H1 (cell line): Measurements from ENCODE around the gene GPC6. TPM values are rescaled to one million over a fixed set of nuclear protein-coding genes. Genes with fewer than 3 reads are reported as not detected.

ENCODE experiments used
- CTCF ChIA-PET: fragments of 300-600 bp; sonication (Branson Sonifier 250); formaldehyde crosslinking; loops from one replicate; lab custom pipeline; 2021; ENCODE audit not compliant: partially characterized antibody; lab: Charles Lee
- POLR2A ChIA-PET: fragments of 300-600 bp; sonication (Branson Sonifier 250); formaldehyde crosslinking; loops from one replicate; lab custom pipeline; 2021; ENCODE audit warnings: inconsistent platforms; ENCODE audit not compliant: partially characterized antibody; lab: Charles Lee
- DNase-seq, 2 experiments: peaks; one replicate each; pipeline versions ENCODE4 v3.0.0 to v3.0.0-alpha.2; 2010 to 2022; ENCODE audit warnings: low spot score in 2 of 2, low read depth in 1 of 2, mixed read lengths in 1 of 2
- FAIRE-seq: peaks from 2 replicates; lab custom pipeline; 2011; peaks lifted over from hg19 to GRCh38; lab: Jason Lieb, UNC
- H2AFZ ChIP-seq: 2 replicates; pipeline ENCODE4 v1.8.1; 2012; ENCODE audit warnings: low read length, inconsistent platforms
- H2AK5ac ChIP-seq: 2 replicates; pipeline ENCODE4 v1.6.1; 2013; ENCODE audit warnings: low read depth, low read length
- H2BK120ac ChIP-seq: replicated peaks from 2 replicates; pipeline ENCODE3; 2013; ENCODE audit warnings: low read depth, low read length, inconsistent platforms
- H2BK12ac ChIP-seq: 2 replicates; pipeline ENCODE4 v1.6.1; 2013; ENCODE audit warnings: low read depth, low read length
- H2BK15ac ChIP-seq: 2 replicates; pipeline ENCODE4 v1.6.1; 2013; ENCODE audit warnings: low read length
- H2BK20ac ChIP-seq: 2 replicates; pipeline ENCODE4 v1.6.1; 2013; ENCODE audit warnings: low read length
- H2BK5ac ChIP-seq: 2 replicates; pipeline ENCODE4 v1.6.1; 2013; ENCODE audit warnings: low read depth, low read length
- H3K14ac ChIP-seq: 2 replicates; pipeline ENCODE4 v1.6.1; 2013; ENCODE audit warnings: inconsistent platforms; ENCODE audit not compliant: insufficient read length
- H3K18ac ChIP-seq: 2 replicates; pipeline ENCODE4 v1.6.1; 2013; ENCODE audit warnings: low read length; ENCODE audit errors: extremely low read depth
- H3K23ac ChIP-seq: 2 replicates; pipeline ENCODE4 v1.6.1; 2013; ENCODE audit warnings: inconsistent platforms; ENCODE audit not compliant: insufficient read length
- H3K23me2 ChIP-seq: 2 replicates; pipeline ENCODE4 v1.6.1; 2013; ENCODE audit warnings: low read depth, low read length
- H3K27ac ChIP-seq: 2 replicates; pipeline ENCODE4 v1.6.1; 2011; ENCODE audit warnings: low read depth, low read length, inconsistent platforms
- H3K27me3 ChIP-seq, 4 experiments: replicated peaks in 1 of 4; 1 replicate in 1 of 4; 2 replicates in 3 of 4; pipeline versions ENCODE4 v1.6.1 to v1.8.1; 2011 to 2013; ENCODE audit warnings: low read length in 3 of 4, mild to moderate bottlenecking in 3 of 4, inconsistent platforms in 2 of 4, mixed read lengths in 2 of 4, moderate library complexity in 1 of 4; ENCODE audit not compliant: control insufficient read depth in 3 of 4, insufficient read depth in 3 of 4; ENCODE audit errors: extremely low read depth in 1 of 4
- H3K36me3 ChIP-seq, 4 experiments: 2 replicates each; pipeline versions ENCODE4 v1.6.1 to v1.8.1; 2011 to 2013; ENCODE audit warnings: mild to moderate bottlenecking in 4 of 4, low read length in 3 of 4, moderate library complexity in 2 of 4, control low read depth in 1 of 4, inconsistent platforms in 1 of 4; ENCODE audit not compliant: insufficient read depth in 4 of 4, control insufficient read depth in 2 of 4
- H3K4ac ChIP-seq: replicated peaks from 2 replicates; pipeline ENCODE3; 2013; ENCODE audit warnings: low read length, low read depth, mixed read lengths, inconsistent platforms; ENCODE audit not compliant: insufficient read length
- H3K4me1 ChIP-seq, 4 experiments: replicated peaks in 1 of 4; 1 replicate in 1 of 4; 2 replicates in 3 of 4; pipeline versions ENCODE4 v1.6.1 to v1.8.1; 2011 to 2013; ENCODE audit warnings: low read length in 3 of 4, inconsistent platforms in 2 of 4, mixed read lengths in 1 of 4; ENCODE audit not compliant: insufficient read depth in 4 of 4, control insufficient read depth in 3 of 4
- H3K4me2 ChIP-seq, 2 experiments: 2 replicates each; pipeline versions ENCODE4 v1.6.1 to v1.8.1; 2011 to 2013; ENCODE audit warnings: low read depth in 2 of 2, low read length in 2 of 2, control low read depth in 1 of 2, inconsistent platforms in 1 of 2, mild to moderate bottlenecking in 1 of 2; ENCODE audit not compliant: insufficient read depth in 1 of 2
- H3K4me3 ChIP-seq, 4 experiments: fragments of 200-600, 300-600 bp in 1 of 4; sonication (generic), shearing (Covaris generic), sonication (Bioruptor Twin) in 1 of 4; 2 replicates each; pipeline versions ENCODE4 v1.5.1 to v1.8.1; 2011 to 2016; ENCODE audit warnings: low read length in 4 of 4, low read depth in 3 of 4, control low read depth in 2 of 4, inconsistent platforms in 2 of 4, mild to moderate bottlenecking in 2 of 4, mixed read lengths in 1 of 4, moderate library complexity in 1 of 4; ENCODE audit not compliant: insufficient read depth in 2 of 4; ENCODE audit errors: extremely low read depth in 1 of 4
- H3K56ac ChIP-seq: replicated peaks from 2 replicates; pipeline ENCODE3; 2013; ENCODE audit warnings: low read depth, mild to moderate bottlenecking, mixed read lengths, low read length, inconsistent platforms; ENCODE audit not compliant: insufficient read length
- H3K79me1 ChIP-seq: 2 replicates; pipeline ENCODE4 v1.6.1; 2013; ENCODE audit warnings: low read depth, low read length, control low read depth
- H3K79me2 ChIP-seq, 2 experiments: 2 replicates each; pipeline versions ENCODE4 v1.6.1 to v1.8.1; 2012 to 2013; ENCODE audit warnings: low read length in 2 of 2, mild to moderate bottlenecking in 2 of 2, inconsistent platforms in 1 of 2; ENCODE audit not compliant: insufficient read depth in 2 of 2, control insufficient read depth in 1 of 2
- H3K9ac ChIP-seq, 4 experiments: replicated peaks in 1 of 4; 1 replicate in 1 of 4; 2 replicates in 3 of 4; pipeline versions ENCODE4 v1.6.1 to v1.8.1; 2011 to 2013; ENCODE audit warnings: low read depth in 3 of 4, low read length in 3 of 4, control low read depth in 2 of 4, mild to moderate bottlenecking in 2 of 4, moderate library complexity in 2 of 4, inconsistent platforms in 1 of 4; ENCODE audit errors: extremely low read depth in 1 of 4
- H3K9me3 ChIP-seq, 2 experiments: 2 replicates each; pipeline versions ENCODE4 v1.6.1 to v1.8.1; 2012 to 2013; ENCODE audit warnings: mild to moderate bottlenecking in 2 of 2, moderate library complexity in 2 of 2, control low read depth in 1 of 2, inconsistent platforms in 1 of 2, low read depth in 1 of 2, low read length in 1 of 2, mixed read lengths in 1 of 2; ENCODE audit not compliant: insufficient read depth in 2 of 2
- H4K20me1 ChIP-seq, 2 experiments: replicated peaks in 1 of 2; 2 replicates each; pipeline versions ENCODE3 to v1.8.1; 2011 to 2013; ENCODE audit warnings: inconsistent platforms in 2 of 2, low read length in 2 of 2, mild to moderate bottlenecking in 1 of 2; ENCODE audit not compliant: insufficient read depth in 2 of 2, control insufficient read depth in 1 of 2
- H4K5ac ChIP-seq: 2 replicates; pipeline ENCODE4 v1.6.1; 2013; ENCODE audit warnings: low read length, low read depth, mixed read lengths, inconsistent platforms; ENCODE audit not compliant: insufficient read length
- H4K8ac ChIP-seq: 2 replicates; pipeline ENCODE4 v1.8.0; 2013; ENCODE audit warnings: mild to moderate bottlenecking, moderate library complexity, low read length, inconsistent platforms; ENCODE audit not compliant: insufficient read depth; ENCODE audit errors: extremely low read depth
- H4K91ac ChIP-seq: replicated peaks from 2 replicates; pipeline ENCODE3; 2013; ENCODE audit warnings: low read length, mixed read lengths, inconsistent platforms; ENCODE audit not compliant: insufficient read length
- ASH2L ChIP-seq: fragments of 200-600, 300-600 bp; sonication (generic); IDR thresholded peaks from one replicate; pipeline ENCODE4 v1.7.1; 2017; ENCODE audit warnings: low read length
- CEBPB ChIP-seq: IDR thresholded peaks from 2 replicates; pipeline ENCODE4 v1.6.1; 2012; ENCODE audit warnings: low read depth, low read length
- FOSL1 ChIP-seq: IDR thresholded peaks from 2 replicates; pipeline ENCODE4 v1.6.1; 2011; ENCODE audit warnings: mild to moderate bottlenecking, low read depth, low read length, moderate library complexity; ENCODE audit not compliant: insufficient read depth
- RBBP5 ChIP-seq: IDR thresholded peaks from 2 replicates; pipeline ENCODE4 v1.7.1; 2012; ENCODE audit warnings: low read depth, mild to moderate bottlenecking, inconsistent platforms, low read length, moderate library complexity, borderline replicate concordance
- RNF2 ChIP-seq: fragments of 200-900, 300-1000 bp; sonication (generic); IDR thresholded peaks from 2 replicates; pipeline ENCODE4 v1.7.1; 2016; ENCODE audit warnings: borderline replicate concordance, low read depth, mild to moderate bottlenecking, antibody characterized with exemption, low read length; ENCODE audit not compliant: poor library complexity, severe bottlenecking; ENCODE audit errors: missing control alignments
- SIRT6 ChIP-seq: IDR thresholded peaks from one replicate; pipeline ENCODE4 v1.7.1; 2012; ENCODE audit warnings: low read length, inconsistent platforms
- SIX5 ChIP-seq: IDR thresholded peaks from 2 replicates; pipeline ENCODE4 v1.6.1; 2011; ENCODE audit warnings: mild to moderate bottlenecking, low read depth, low read length
- polyA plus RNA-seq, 7 experiments: library from polyadenylated mRNA; depleted of rRNA in 3 of 7; stranded (reverse) in 5 of 7; unstranded in 2 of 7; fragments of >200 nt in 5 of 7; fragments of 200-250 nt in 2 of 7; gene quantifications; 1 replicate in 5 of 7; 2 replicates in 1 of 7; 4 replicates in 1 of 7; pipeline versions ENCODE4 v1.2.1 to v1.2.3, GENCODE V29; 2011 to 2013; ENCODE audit warnings: missing spikeins in 2 of 7, mixed read lengths in 2 of 7
- total RNA-seq: library from RNA; stranded (reverse); fragmentation: NEBNext Ultra II Directional; extraction: Animal tissue kit (Norgen Biotek cat#: 25700); gene quantifications from 2 replicates; pipeline ENCODE4 v1.2.1, GENCODE V29; 2021

The GPC6 gene
- total and polyA plus RNA-seq, 2 of the 8 experiments (the other 6 are each of a cell fraction or from before 2014, with no cell fraction given): 5.4 to 12.0 TPM

- H2BK120ac ChIP-seq: no peak overlapping the region
- POLR2A ChIA-PET: no interaction called here
Measured at GRCh38 chr13:93550236-93550635, 323.6 kb downstream of the GPC6 start.

More at GRCh38 chr13:93550236-93550635, 323.6 kb downstream of the GPC6 start:
- Histone ChIP-seq H3K9me3 (no peaks in the 10 kb centered on the region), H3K27ac (no peak overlapping the region), H2BK5ac (no peak overlapping the region), H3K27me3 (no peaks in the 10 kb centered on the region), H3K79me2 (no peaks in the 10 kb centered on the region), H3K18ac (no peak overlapping the region), H3K14ac (no peak overlapping the region), H3K56ac (no peak overlapping the region), H3K36me3 (no peaks in the 10 kb centered on the region), H2AK5ac (no peak overlapping the region), H4K91ac (no peak overlapping the region), H3K23ac (no peak overlapping the region), H3K4me3 (no peak overlapping the region), H3K79me1 (no peaks in the 10 kb centered on the region), H4K20me1 (no peaks in the 10 kb centered on the region), H2BK12ac (no peak overlapping the region), H3K4me1 (peaks cover 0 to 13% (median 3%) of the 10 kb centered on the region in 4 experiments; a peak in 4 of 7 replicates), H3K23me2 (no peaks in the 10 kb centered on the region), H3K9ac (no peak overlapping the region), H4K5ac (no peak overlapping the region), H3K4me2 (no peak overlapping the region), H2BK15ac (no peak overlapping the region), H2BK20ac (no peak overlapping the region), H2AFZ (no peak overlapping the region), H3K4ac (no peak overlapping the region), H4K8ac (no peak overlapping the region)
- TF ChIP-seq FOSL1 (no peak), CEBPB (no peak), SIX5 (no peak), RNF2 (no peak), RBBP5 (no peak), ASH2L (no peak), SIRT6 (no peak)
- DNase-seq (no peak), FAIRE-seq (no peak)
- CTCF ChIA-PET: no interaction called here
